GM23338 (cell line): ENCODE results near the gene ZKSCAN4. TPM values are rescaled to one million over a fixed set of nuclear protein-coding genes. Genes with fewer than 3 reads are reported as not detected.

ENCODE experiments used
- JUNB ChIP-seq: IDR thresholded peaks from one replicate; pipeline ENCODE4 v1.6.1; 2016; ENCODE audit warnings: antibody characterized with exemption; ENCODE audit not compliant: unreplicated experiment
- NANOG ChIP-seq: IDR thresholded peaks from 2 replicates; pipeline ENCODE4 v1.6.1; 2016; ENCODE audit warnings: antibody characterized with exemption, borderline replicate concordance
- STAT1 ChIP-seq: IDR thresholded peaks from one replicate; pipeline ENCODE4 v1.6.1; 2016; ENCODE audit warnings: antibody characterized with exemption; ENCODE audit not compliant: unreplicated experiment
- ZNF114 ChIP-seq: fragments of 250-450 bp; sonication (Bioruptor Pico); IDR thresholded peaks from 2 replicates; pipeline ENCODE4 v1.5.0; 2020; ENCODE audit warnings: mild to moderate bottlenecking, moderate library complexity
- polyA plus RNA-seq: library from polyadenylated mRNA; unstranded; fragments of >200 nt; fragmentation: Nextera tagmentation; extraction: Ambion mirVana; gene quantifications from 2 replicates; pipeline ENCODE4 v1.2.1, GENCODE V29; 2016
- total RNA-seq: library from RNA; depleted of rRNA; stranded (reverse); fragments of >200 nt; shearing (Covaris generic); gene quantifications from 2 replicates; pipeline ENCODE4 v1.2.3, GENCODE V29; 2014
- TF ChIP-seq, protein P1 (sequence below): fragments of 250-450 bp; sonication (Bioruptor Pico); IDR thresholded peaks from 2 replicates; pipeline ENCODE4 v1.5.0; 2020; ENCODE audit warnings: mild to moderate bottlenecking, moderate library complexity
- TF ChIP-seq, protein P2 (sequence below): IDR thresholded peaks from one replicate; pipeline ENCODE4 v1.6.1; 2018; ENCODE audit warnings: antibody characterized with exemption; ENCODE audit not compliant: unreplicated experiment
- TF ChIP-seq, protein P3 (sequence below), 2 experiments: fragments of 200-600 bp in 1 of 2; sonication (generic) in 1 of 2; conservative IDR thresholded peaks; 2 replicates each; pipeline versions ENCODE4 v1.5.1 to v1.6.1; 2016 to 2017; ENCODE audit warnings: antibody characterized with exemption in 2 of 2, low read depth in 2 of 2, mild to moderate bottlenecking in 2 of 2, moderate library complexity in 1 of 2

The ZKSCAN4 gene
- total and polyA plus RNA-seq, 2 experiments from 2014 or later, result 2.8 to 5.9 TPM

GRCh38 chr6:28257042-28257441 is 5.0 kb upstream of the ZKSCAN4 start (continued):
- TF ChIP-seq, protein P1, sequence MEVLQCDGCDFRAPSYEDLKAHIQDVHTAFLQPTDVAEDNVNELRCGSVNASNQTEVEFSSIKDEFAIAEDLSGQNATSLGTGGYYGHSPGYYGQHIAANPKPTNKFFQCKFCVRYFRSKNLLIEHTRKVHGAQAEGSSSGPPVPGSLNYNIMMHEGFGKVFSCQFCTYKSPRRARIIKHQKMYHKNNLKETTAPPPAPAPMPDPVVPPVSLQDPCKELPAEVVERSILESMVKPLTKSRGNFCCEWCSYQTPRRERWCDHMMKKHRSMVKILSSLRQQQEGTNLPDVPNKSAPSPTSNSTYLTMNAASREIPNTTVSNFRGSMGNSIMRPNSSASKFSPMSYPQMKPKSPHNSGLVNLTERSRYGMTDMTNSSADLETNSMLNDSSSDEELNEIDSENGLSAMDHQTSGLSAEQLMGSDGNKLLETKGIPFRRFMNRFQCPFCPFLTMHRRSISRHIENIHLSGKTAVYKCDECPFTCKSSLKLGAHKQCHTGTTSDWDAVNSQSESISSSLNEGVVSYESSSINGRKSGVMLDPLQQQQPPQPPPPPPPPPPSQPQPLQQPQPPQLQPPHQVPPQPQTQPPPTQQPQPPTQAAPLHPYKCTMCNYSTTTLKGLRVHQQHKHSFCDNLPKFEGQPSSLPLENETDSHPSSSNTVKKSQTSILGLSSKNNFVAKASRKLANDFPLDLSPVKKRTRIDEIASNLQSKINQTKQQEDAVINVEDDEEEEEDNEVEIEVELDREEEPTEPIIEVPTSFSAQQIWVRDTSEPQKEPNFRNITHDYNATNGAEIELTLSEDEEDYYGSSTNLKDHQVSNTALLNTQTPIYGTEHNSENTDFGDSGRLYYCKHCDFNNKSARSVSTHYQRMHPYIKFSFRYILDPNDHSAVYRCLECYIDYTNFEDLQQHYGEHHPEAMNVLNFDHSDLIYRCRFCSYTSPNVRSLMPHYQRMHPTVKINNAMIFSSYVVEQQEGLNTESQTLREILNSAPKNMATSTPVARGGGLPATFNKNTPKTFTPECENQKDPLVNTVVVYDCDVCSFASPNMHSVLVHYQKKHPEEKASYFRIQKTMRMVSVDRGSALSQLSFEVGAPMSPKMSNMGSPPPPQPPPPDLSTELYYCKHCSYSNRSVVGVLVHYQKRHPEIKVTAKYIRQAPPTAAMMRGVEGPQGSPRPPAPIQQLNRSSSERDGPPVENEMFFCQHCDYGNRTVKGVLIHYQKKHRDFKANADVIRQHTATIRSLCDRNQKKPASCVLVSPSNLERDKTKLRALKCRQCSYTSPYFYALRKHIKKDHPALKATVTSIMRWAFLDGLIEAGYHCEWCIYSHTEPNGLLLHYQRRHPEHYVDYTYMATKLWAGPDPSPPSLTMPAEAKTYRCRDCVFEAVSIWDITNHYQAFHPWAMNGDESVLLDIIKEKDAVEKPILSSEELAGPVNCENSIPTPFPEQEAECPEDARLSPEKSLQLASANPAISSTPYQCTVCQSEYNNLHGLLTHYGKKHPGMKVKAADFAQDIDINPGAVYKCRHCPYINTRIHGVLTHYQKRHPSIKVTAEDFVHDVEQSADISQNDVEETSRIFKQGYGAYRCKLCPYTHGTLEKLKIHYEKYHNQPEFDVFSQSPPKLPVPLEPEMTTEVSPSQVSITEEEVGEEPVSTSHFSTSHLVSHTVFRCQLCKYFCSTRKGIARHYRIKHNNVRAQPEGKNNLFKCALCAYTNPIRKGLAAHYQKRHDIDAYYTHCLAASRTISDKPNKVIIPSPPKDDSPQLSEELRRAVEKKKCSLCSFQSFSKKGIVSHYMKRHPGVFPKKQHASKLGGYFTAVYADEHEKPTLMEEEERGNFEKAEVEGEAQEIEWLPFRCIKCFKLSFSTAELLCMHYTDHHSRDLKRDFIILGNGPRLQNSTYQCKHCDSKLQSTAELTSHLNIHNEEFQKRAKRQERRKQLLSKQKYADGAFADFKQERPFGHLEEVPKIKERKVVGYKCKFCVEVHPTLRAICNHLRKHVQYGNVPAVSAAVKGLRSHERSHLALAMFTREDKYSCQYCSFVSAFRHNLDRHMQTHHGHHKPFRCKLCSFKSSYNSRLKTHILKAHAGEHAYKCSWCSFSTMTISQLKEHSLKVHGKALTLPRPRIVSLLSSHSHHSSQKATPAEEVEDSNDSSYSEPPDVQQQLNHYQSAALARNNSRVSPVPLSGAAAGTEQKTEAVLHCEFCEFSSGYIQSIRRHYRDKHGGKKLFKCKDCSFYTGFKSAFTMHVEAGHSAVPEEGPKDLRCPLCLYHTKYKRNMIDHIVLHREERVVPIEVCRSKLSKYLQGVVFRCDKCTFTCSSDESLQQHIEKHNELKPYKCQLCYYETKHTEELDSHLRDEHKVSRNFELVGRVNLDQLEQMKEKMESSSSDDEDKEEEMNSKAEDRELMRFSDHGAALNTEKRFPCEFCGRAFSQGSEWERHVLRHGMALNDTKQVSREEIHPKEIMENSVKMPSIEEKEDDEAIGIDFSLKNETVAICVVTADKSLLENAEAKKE (CRISPR knock-in tag), result no peak
- TF ChIP-seq NANOG, result no peak
- TF ChIP-seq, protein P2, sequence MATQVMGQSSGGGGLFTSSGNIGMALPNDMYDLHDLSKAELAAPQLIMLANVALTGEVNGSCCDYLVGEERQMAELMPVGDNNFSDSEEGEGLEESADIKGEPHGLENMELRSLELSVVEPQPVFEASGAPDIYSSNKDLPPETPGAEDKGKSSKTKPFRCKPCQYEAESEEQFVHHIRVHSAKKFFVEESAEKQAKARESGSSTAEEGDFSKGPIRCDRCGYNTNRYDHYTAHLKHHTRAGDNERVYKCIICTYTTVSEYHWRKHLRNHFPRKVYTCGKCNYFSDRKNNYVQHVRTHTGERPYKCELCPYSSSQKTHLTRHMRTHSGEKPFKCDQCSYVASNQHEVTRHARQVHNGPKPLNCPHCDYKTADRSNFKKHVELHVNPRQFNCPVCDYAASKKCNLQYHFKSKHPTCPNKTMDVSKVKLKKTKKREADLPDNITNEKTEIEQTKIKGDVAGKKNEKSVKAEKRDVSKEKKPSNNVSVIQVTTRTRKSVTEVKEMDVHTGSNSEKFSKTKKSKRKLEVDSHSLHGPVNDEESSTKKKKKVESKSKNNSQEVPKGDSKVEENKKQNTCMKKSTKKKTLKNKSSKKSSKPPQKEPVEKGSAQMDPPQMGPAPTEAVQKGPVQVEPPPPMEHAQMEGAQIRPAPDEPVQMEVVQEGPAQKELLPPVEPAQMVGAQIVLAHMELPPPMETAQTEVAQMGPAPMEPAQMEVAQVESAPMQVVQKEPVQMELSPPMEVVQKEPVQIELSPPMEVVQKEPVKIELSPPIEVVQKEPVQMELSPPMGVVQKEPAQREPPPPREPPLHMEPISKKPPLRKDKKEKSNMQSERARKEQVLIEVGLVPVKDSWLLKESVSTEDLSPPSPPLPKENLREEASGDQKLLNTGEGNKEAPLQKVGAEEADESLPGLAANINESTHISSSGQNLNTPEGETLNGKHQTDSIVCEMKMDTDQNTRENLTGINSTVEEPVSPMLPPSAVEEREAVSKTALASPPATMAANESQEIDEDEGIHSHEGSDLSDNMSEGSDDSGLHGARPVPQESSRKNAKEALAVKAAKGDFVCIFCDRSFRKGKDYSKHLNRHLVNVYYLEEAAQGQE, result no peak
- no peak for TF ChIP-seq JUNB
- no peak for TF ChIP-seq STAT1
- TF ChIP-seq, protein P3, sequence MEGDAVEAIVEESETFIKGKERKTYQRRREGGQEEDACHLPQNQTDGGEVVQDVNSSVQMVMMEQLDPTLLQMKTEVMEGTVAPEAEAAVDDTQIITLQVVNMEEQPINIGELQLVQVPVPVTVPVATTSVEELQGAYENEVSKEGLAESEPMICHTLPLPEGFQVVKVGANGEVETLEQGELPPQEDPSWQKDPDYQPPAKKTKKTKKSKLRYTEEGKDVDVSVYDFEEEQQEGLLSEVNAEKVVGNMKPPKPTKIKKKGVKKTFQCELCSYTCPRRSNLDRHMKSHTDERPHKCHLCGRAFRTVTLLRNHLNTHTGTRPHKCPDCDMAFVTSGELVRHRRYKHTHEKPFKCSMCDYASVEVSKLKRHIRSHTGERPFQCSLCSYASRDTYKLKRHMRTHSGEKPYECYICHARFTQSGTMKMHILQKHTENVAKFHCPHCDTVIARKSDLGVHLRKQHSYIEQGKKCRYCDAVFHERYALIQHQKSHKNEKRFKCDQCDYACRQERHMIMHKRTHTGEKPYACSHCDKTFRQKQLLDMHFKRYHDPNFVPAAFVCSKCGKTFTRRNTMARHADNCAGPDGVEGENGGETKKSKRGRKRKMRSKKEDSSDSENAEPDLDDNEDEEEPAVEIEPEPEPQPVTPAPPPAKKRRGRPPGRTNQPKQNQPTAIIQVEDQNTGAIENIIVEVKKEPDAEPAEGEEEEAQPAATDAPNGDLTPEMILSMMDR (conservative IDR thresholded peaks at IDR 0.05; ENCODE audit: low read depth in 2 of 2), result no peak
- TF ChIP-seq ZNF114 (CRISPR knock-in tag), result no peak
